ENCODE measurements around the gene RPL31. TPM values are rescaled to one million over a fixed set of nuclear protein-coding genes. Genes with fewer than 3 reads are reported as not detected.

RPL31 gene
- total and polyA plus RNA-seq, 9 of the 15 experiments (the other 6 are each of a cell fraction or from before 2014, with no cell fraction given): 1,176 to 6,037 (median 2,997) TPM

DNA sequence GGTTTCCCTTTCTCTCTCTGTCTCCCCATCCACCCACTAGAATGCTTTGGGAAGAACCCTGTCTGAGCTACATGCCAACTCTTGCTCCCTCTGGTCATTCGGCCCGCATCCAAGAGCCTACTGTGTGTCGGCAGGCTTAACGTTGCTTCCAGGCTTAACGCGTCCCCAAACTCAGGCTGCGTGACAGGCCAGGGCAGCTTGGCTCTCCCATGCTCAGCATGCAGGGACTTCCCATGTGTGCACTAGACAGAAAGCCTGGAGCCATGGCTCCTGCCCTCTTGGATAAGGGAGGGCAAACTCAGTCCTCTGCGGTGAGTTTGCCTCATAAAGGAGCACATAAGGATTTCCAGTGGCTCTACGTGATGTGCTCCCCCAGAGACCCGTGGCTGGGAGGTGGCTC lies 43.2 kb downstream of the RPL31 start:
- ChIA-PET POLR2A (interaction anchor here (1.1 kb wide), 1 partner anchor 43 kb away, joined by 3 read pairs; the partner anchor contains the start of gene RPL31), CTCF (ENCODE audit: low intra/inter-chr PET ratio) (no interaction called here)
- Histone ChIP-seq H3K4me2 (ENCODE audit: insufficient read depth, low read length) (no peak overlapping the region), H2AFZ (ENCODE audit: low read depth, low read length) (no peak overlapping the region), H4K20me1 (replicated peaks; ENCODE audit: control insufficient read depth, insufficient read depth, low read length) (no peaks in the 10 kb centered on the region), H3K27me3 (ENCODE audit: control insufficient read depth in 2 of 2, insufficient read depth in 2 of 2, low read length in 2 of 2) (peaks cover 30 to 59% of the 10 kb centered on the region in 2 experiments), H3K4me1 (replicated peaks in 1 of 2; ENCODE audit: control insufficient read depth in 2 of 2, insufficient read depth in 2 of 2, low read length in 2 of 2) (no peaks in the 10 kb centered on the region; a peak in 2 of 5 replicates), H3K9ac (ENCODE audit: insufficient read depth in 1 of 2, low read depth in 2 of 2, low read length in 2 of 2) (no peak overlapping the region), H3K79me2 (ENCODE audit: control insufficient read depth, insufficient read depth, low read length) (no peaks in the 10 kb centered on the region), H3K36me3 (ENCODE audit: control insufficient read depth, insufficient read depth, low read length) (no peaks in the 10 kb centered on the region), H3K9me1 (ENCODE audit: control insufficient read depth, insufficient read depth, low read length) (no peaks in the 10 kb centered on the region), H3K9me3 (replicated peaks; ENCODE audit: control insufficient read depth, insufficient read depth, low read depth, low read length) (no peaks in the 10 kb centered on the region), H3K27ac (ENCODE audit: extremely low read depth, low read depth, low read length) (no peak overlapping the region), H3K4me3 (no peak overlapping the region)
- WGBS (ENCODE audit: insufficient coverage, low coverage, missing lambda C conversion rate): 6% methylated on average over 10 of the region's 10 CpGs
- no peak for DNase-seq (ENCODE audit: extremely low read depth in 1 of 4, low spot score in 3 of 4)
- in situ Hi-C loops (cut with MboI) (no loop called here), intact Hi-C loops (cut with micrococcal nuclease) (no loop called here)
- no TSS peak for BruUV-seq (replicated peaks)
- FAIRE-seq: no peak
- no peak for ATAC-seq
- TF ChIP-seq HNRNPLL (IDR thresholded peaks at IDR 0.05; ENCODE audit: low read depth, low read length, poor library complexity, severe bottlenecking) (no peak), ID3 (CRISPR knock-in tag; IDR thresholded peaks at IDR 0.05) (no peak), ID3 (tag; IDR thresholded peaks at IDR 0.05) (no peak), CAMTA2 (CRISPR knock-in tag; conservative IDR thresholded peaks at IDR 0.05) (no peak), TEAD2 (tag; IDR thresholded peaks at IDR 0.05) (no peak), ELK3 (CRISPR knock-in tag; IDR thresholded peaks at IDR 0.05) (no peak), STAT5B (CRISPR knock-in tag; IDR thresholded peaks at IDR 0.05) (no peak), ZNF311 (CRISPR knock-in tag; IDR thresholded peaks at IDR 0.05) (no peak)
- TF ChIP-seq, protein P1, sequence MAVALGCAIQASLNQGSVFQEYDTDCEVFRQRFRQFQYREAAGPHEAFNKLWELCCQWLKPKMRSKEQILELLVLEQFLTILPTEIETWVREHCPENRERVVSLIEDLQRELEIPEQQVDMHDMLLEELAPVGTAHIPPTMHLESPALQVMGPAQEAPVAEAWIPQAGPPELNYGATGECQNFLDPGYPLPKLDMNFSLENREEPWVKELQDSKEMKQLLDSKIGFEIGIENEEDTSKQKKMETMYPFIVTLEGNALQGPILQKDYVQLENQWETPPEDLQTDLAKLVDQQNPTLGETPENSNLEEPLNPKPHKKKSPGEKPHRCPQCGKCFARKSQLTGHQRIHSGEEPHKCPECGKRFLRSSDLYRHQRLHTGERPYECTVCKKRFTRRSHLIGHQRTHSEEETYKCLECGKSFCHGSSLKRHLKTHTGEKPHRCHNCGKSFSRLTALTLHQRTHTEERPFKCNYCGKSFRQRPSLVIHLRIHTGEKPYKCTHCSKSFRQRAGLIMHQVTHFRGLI (CRISPR knock-in tag; IDR thresholded peaks at IDR 0.05): no peak
